PC-3 (cell line): Measurements from ENCODE around the gene GDF2. TPM values are rescaled to one million over a fixed set of nuclear protein-coding genes. Genes with fewer than 3 reads are reported as not detected.

Source experiments
- ATAC-seq: fragments of 200-7000 bp; cut with Tn5 transposase; 2 replicates; pipeline ENCODE4 v1.9.1; 2020; ENCODE audit warnings: mild to moderate bottlenecking, moderate library complexity
- BruUV-seq: library from RNA; stranded (reverse); fragments of 400-500 nt; replicated peaks from 2 replicates; lab custom pipeline; 2021; lab: Mats Ljungman, UMichigan
- CTCF ChIA-PET: fragments of 300-600 bp; sonication (Branson Sonifier 250); formaldehyde crosslinking; loops from one replicate; lab custom pipeline; 2022; ENCODE audit warnings: antibody characterized with exemption; lab: Charles Lee
- POLR2A ChIA-PET: fragments of 300-600 bp; sonication (Branson Sonifier 250); formaldehyde crosslinking; loops from one replicate; lab custom pipeline; 2022; ENCODE audit warnings: antibody characterized with exemption; ENCODE audit not compliant: unreplicated experiment; lab: Charles Lee
- DNase-seq: peaks from one replicate; pipeline ENCODE4 v3.0.0-alpha.2; 2015
- H2AFZ ChIP-seq: fragments of 300-600 bp; sonication (generic); 2 replicates; pipeline ENCODE4 v1.6.0; 2016; ENCODE audit warnings: antibody characterized with exemption, low read length
- H3F3A ChIP-seq: fragments of 300-600 bp; sonication (generic); one replicate; pipeline ENCODE4 v1.6.0; 2017; ENCODE audit warnings: antibody characterized with exemption, low read length, control low read depth, mild to moderate bottlenecking; ENCODE audit not compliant: unreplicated experiment
- H3K27ac ChIP-seq: fragments of 300-600 bp; sonication (generic); 2 replicates; pipeline ENCODE4 v1.5.1; 2016; ENCODE audit warnings: mild to moderate bottlenecking, low read length
- H3K27me3 ChIP-seq: fragments of 300-600 bp; sonication (generic); 2 replicates; pipeline ENCODE4 v1.6.1; 2016; ENCODE audit warnings: low read length, mixed read lengths
- H3K36me3 ChIP-seq: fragments of 300-600 bp; sonication (generic); 2 replicates; pipeline ENCODE4 v1.6.1; 2016; ENCODE audit warnings: low read depth, mixed run types, low read length, mixed read lengths
- H3K4me1 ChIP-seq: fragments of 300-600 bp; sonication (generic); 2 replicates; pipeline ENCODE4 v1.5.1; 2016; ENCODE audit warnings: low read length; ENCODE audit not compliant: insufficient read depth
- H3K4me2 ChIP-seq: fragments of 300-600 bp; sonication (generic); 2 replicates; pipeline ENCODE4 v1.6.0; 2016; ENCODE audit warnings: low read length
- H3K4me3 ChIP-seq: fragments of 300-600 bp; sonication (generic); 2 replicates; pipeline ENCODE4 v1.5.1; 2016; ENCODE audit warnings: mild to moderate bottlenecking, low read length, mixed read lengths
- H3K79me2 ChIP-seq: fragments of 300-600 bp; sonication (generic); 2 replicates; pipeline ENCODE4 v1.6.1; 2017; ENCODE audit warnings: low read length, mixed read lengths
- H3K9ac ChIP-seq: fragments of 300-600 bp; sonication (generic); 2 replicates; pipeline ENCODE4 v1.6.0; 2016; ENCODE audit warnings: mild to moderate bottlenecking, low read length
- H3K9me2 ChIP-seq: fragments of 300-600 bp; sonication (generic); replicated peaks from 2 replicates; pipeline ENCODE4 v1.6.1; 2016; ENCODE audit warnings: mixed run types, low read length, mixed read lengths
- H3K9me3 ChIP-seq: fragments of 300-600 bp; sonication (generic); 2 replicates; pipeline ENCODE4 v1.6.1; 2016; ENCODE audit warnings: low read length, mixed read lengths
- H4K20me1 ChIP-seq: fragments of 300-600 bp; sonication (generic); 2 replicates; pipeline ENCODE4 v1.6.1; 2016; ENCODE audit warnings: low read length, mixed read lengths
- EZH2 ChIP-seq: fragments of 300-600 bp; sonication (generic); IDR thresholded peaks from one replicate; pipeline ENCODE4 v1.6.1; 2017; ENCODE audit warnings: antibody characterized with exemption, mild to moderate bottlenecking, low read length; ENCODE audit not compliant: unreplicated experiment
- EZH2phosphoT487 ChIP-seq: fragments of 300-600 bp; sonication (generic); IDR thresholded peaks from 2 replicates; pipeline ENCODE4 v1.6.1; 2018; ENCODE audit warnings: mild to moderate bottlenecking, antibody characterized with exemption, low read length, borderline replicate concordance
- intact Hi-C: fragments of 100-400 bp; cut with micrococcal nuclease; formaldehyde crosslinking; loops from 2 replicates; pipeline ENCODE4 v1.9.0; 2023
- total RNA-seq: library from RNA; depleted of rRNA; stranded (reverse); fragments of >200 nt; gene quantifications from 2 replicates; pipeline ENCODE4 v1.2.3, GENCODE V29; 2014
- TF ChIP-seq, protein P1 (sequence below): fragments of 300-600 bp; sonication (generic); conservative IDR thresholded peaks from 2 replicates; pipeline ENCODE4 v1.5.1; 2017; ENCODE audit warnings: antibody characterized with exemption, low read depth, mild to moderate bottlenecking, low read length

GDF2 gene
- total RNA-seq, 1 experiment from 2014 or later, result not detected

- ATAC-seq (no peak), DNase-seq (no peak)
- POLR2A ChIA-PET, result no interaction called here
- no peak overlapping the region for H3K27ac ChIP-seq
- H3K27me3 ChIP-seq, result no peaks in the 10 kb centered on the region
- intact Hi-C loops, result no loop called here
- H4K20me1 ChIP-seq, result no peaks in the 10 kb centered on the region
- H3K9me3 ChIP-seq, result no peaks in the 10 kb centered on the region
- no peak overlapping the region for H2AFZ ChIP-seq
- BruUV-seq, result no TSS peak
- no peaks in the 10 kb centered on the region for H3F3A ChIP-seq
- no peaks in the 10 kb centered on the region for H3K79me2 ChIP-seq
- no peak overlapping the region for H3K9ac ChIP-seq
- TF ChIP-seq EZH2 (no peak), EZH2phosphoT487 (no peak)
- TF ChIP-seq, protein P1, sequence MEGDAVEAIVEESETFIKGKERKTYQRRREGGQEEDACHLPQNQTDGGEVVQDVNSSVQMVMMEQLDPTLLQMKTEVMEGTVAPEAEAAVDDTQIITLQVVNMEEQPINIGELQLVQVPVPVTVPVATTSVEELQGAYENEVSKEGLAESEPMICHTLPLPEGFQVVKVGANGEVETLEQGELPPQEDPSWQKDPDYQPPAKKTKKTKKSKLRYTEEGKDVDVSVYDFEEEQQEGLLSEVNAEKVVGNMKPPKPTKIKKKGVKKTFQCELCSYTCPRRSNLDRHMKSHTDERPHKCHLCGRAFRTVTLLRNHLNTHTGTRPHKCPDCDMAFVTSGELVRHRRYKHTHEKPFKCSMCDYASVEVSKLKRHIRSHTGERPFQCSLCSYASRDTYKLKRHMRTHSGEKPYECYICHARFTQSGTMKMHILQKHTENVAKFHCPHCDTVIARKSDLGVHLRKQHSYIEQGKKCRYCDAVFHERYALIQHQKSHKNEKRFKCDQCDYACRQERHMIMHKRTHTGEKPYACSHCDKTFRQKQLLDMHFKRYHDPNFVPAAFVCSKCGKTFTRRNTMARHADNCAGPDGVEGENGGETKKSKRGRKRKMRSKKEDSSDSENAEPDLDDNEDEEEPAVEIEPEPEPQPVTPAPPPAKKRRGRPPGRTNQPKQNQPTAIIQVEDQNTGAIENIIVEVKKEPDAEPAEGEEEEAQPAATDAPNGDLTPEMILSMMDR, result no peak
- H3K4me3 ChIP-seq, result no peak overlapping the region
- H3K4me2 ChIP-seq, result no peak overlapping the region
- H3K9me2 ChIP-seq, result no peaks in the 10 kb centered on the region
- no peaks in the 10 kb centered on the region for H3K36me3 ChIP-seq
- H3K4me1 ChIP-seq, result 0 out of 2 replicates have a peak, but pooled peaks cover 3% of the 10 kb centered on the region
- CTCF ChIA-PET, result no interaction called here
These were observed 34.9 kb downstream of the GDF2 start for GRCh38 chr10:47357131-47357582.

DNA sequence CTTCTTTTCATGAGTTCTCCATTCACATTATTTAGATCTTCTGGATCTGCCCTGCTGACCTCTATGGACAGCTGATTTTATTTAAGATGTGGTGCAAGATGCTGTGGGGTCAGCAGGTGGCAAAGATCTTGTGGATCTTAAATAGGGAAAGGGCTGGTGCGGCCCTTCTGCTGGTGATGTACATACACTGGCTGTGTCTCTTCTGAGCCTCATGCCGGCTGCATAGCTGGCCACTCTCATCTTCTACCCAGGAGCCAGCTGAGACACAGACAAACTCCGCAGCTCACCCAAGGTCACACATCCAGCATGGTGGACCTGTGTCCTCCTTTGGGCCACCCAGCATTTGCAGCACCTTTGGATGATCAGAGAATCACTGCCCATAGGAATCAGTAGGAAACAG is 35.7 kb downstream of the GDF2 start:
- no peak overlapping the region for H3K9ac ChIP-seq
- intact Hi-C loops, result no loop called here
- no peak for DNase-seq
- H3K9me3 ChIP-seq, result no peaks in the 10 kb centered on the region
- H3K4me1 ChIP-seq, result 0 out of 2 replicates have a peak, but pooled peaks cover 4% of the 10 kb centered on the region
- H3K4me3 ChIP-seq, result no peak overlapping the region
- H3F3A ChIP-seq, result no peaks in the 10 kb centered on the region
- no TSS peak for BruUV-seq
- no peaks in the 10 kb centered on the region for H4K20me1 ChIP-seq
- no peak overlapping the region for H2AFZ ChIP-seq
- H3K4me2 ChIP-seq, result no peak overlapping the region
- no peak overlapping the region for H3K27ac ChIP-seq
- no peak for TF ChIP-seq EZH2
- no peak for TF ChIP-seq EZH2phosphoT487
- TF ChIP-seq, protein P1, result no peak
- POLR2A ChIA-PET, result interaction anchor here (0.5 kb wide), 1 partner anchor 38 kb away, joined by 3 read pairs; no protein-coding TSS in a partner anchor
- no peaks in the 10 kb centered on the region for H3K9me2 ChIP-seq
- no peak for ATAC-seq
- CTCF ChIA-PET, result no interaction called here
- H3K27me3 ChIP-seq, result no peaks in the 10 kb centered on the region
- no peaks in the 10 kb centered on the region for H3K36me3 ChIP-seq
- H3K79me2 ChIP-seq, result no peaks in the 10 kb centered on the region

DNA sequence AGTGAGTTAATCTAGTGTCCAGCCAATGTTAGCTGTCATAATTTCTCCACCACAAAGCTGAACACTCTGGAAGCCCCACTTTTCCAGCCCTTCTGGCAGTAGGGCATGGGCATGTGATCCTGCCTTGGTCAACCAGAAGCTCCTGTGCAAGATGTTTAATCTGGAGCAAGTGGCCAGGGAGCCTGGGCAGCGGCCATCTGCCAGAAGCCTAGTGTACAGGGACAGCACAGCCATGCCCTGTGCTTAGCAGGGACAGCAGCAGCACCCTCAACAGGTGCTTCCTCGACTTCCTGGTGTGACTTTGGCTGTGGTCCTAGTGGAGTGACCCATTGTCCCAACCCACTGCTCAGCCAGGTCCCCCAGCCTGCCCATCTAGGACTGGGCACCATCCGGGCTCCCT is 36.2 kb downstream of the GDF2 start:
- POLR2A ChIA-PET, result interaction anchor here (0.5 kb wide), 1 partner anchor 37 kb away, joined by 3 read pairs; no protein-coding TSS in a partner anchor
- BruUV-seq, result no TSS peak
- intact Hi-C loops, result no loop called here

More for the DNA sequence above, 36.2 kb downstream of the GDF2 start:
- Histone ChIP-seq H3K4me2 (no peak overlapping the region), H3K9ac (no peak overlapping the region), H2AFZ (no peak overlapping the region), H3K27me3 (no peaks in the 10 kb centered on the region), H3K27ac (no peak overlapping the region), H3K4me3 (no peak overlapping the region), H4K20me1 (no peaks in the 10 kb centered on the region), H3K4me1 (0 out of 2 replicates have a peak, but pooled peaks cover 4% of the 10 kb centered on the region), H3K36me3 (no peaks in the 10 kb centered on the region), H3K79me2 (no peaks in the 10 kb centered on the region), H3K9me3 (no peaks in the 10 kb centered on the region), H3K9me2 (no peaks in the 10 kb centered on the region), H3F3A (no peaks in the 10 kb centered on the region)
- DNase-seq, result no peak
- TF ChIP-seq, protein P1, result no peak
- TF ChIP-seq EZH2phosphoT487, result no peak
- no peak for TF ChIP-seq EZH2
- ATAC-seq, result no peak
- CTCF ChIA-PET, result no interaction called here
